Renal pelvis (tissue), 12 donors: Measurements from ENCODE around the gene INTS2. TPM values are rescaled to one million over a fixed set of nuclear protein-coding genes. Genes with fewer than 3 reads are reported as not detected.
"Not testable (repeated sequence)": the region's sequence is repeated elsewhere in the genome, so short reads cannot be mapped to it uniquely, and the experiment has no call there.

Experiments used
- DNase-seq: peaks from one replicate; pipeline ENCODE4 v3.0.0-alpha.2; 2013
- long read RNA-seq, 16 experiments: transcript quantifications; one replicate each; lab custom pipeline, GENCODE V29; 2026
- polyA plus RNA-seq, 3 donors: library from polyadenylated mRNA; unstranded; fragments of 120-200 nt; gene quantifications; one replicate each; pipeline ENCODE4 v1.2.1, GENCODE V29; 2013; ENCODE audit not compliant: insufficient read length in 3 of 3

Gene INTS2, protein sequence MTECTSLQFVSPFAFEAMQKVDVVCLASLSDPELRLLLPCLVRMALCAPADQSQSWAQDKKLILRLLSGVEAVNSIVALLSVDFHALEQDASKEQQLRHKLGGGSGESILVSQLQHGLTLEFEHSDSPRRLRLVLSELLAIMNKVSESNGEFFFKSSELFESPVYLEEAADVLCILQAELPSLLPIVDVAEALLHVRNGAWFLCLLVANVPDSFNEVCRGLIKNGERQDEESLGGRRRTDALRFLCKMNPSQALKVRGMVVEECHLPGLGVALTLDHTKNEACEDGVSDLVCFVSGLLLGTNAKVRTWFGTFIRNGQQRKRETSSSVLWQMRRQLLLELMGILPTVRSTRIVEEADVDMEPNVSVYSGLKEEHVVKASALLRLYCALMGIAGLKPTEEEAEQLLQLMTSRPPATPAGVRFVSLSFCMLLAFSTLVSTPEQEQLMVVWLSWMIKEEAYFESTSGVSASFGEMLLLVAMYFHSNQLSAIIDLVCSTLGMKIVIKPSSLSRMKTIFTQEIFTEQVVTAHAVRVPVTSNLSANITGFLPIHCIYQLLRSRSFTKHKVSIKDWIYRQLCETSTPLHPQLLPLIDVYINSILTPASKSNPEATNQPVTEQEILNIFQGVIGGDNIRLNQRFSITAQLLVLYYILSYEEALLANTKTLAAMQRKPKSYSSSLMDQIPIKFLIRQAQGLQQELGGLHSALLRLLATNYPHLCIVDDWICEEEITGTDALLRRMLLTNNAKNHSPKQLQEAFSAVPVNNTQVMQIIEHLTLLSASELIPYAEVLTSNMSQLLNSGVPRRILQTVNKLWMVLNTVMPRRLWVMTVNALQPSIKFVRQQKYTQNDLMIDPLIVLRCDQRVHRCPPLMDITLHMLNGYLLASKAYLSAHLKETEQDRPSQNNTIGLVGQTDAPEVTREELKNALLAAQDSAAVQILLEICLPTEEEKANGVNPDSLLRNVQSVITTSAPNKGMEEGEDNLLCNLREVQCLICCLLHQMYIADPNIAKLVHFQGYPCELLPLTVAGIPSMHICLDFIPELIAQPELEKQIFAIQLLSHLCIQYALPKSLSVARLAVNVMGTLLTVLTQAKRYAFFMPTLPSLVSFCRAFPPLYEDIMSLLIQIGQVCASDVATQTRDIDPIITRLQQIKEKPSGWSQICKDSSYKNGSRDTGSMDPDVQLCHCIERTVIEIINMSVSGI
- 10 to 100 TPM; 10.4 to 14.7 (median 13.7) TPM for polyA plus RNA-seq
- long read RNA-seq, donor 1, result 0 reads
- long read RNA-seq, donor 2, result 0 reads
- long read RNA-seq, donor 3, result 0 reads
- long read RNA-seq, donor 4, result 0 reads
- long read RNA-seq, donor 5, result 0 reads
- long read RNA-seq, donor 6, result 0 reads
- long read RNA-seq, donor 7, result 0 reads
- long read RNA-seq, donor 8, result 0 reads
- long read RNA-seq, donor 9, full-length matches to known transcripts, result 1 of 1 reads
- long read RNA-seq, donor 9, partial matches to known transcripts, result 0 of 1 reads
- long read RNA-seq, donor 9, other reads (novel, unspliced or antisense), result 0 of 1 reads
- long read RNA-seq, donor 10, result 0 reads
- long read RNA-seq, donor 11, full-length matches to known transcripts, result 1 of 1 reads
- long read RNA-seq, donor 11, partial matches to known transcripts, result 0 of 1 reads
- long read RNA-seq, donor 11, other reads (novel, unspliced or antisense), result 0 of 1 reads
- long read RNA-seq, donor 12, full-length matches to known transcripts, result 1 of 1 reads
- long read RNA-seq, donor 12, partial matches to known transcripts, result 0 of 1 reads
- long read RNA-seq, donor 12, other reads (novel, unspliced or antisense), result 0 of 1 reads
- long read RNA-seq, donor 13, full-length matches to known transcripts, result 1 of 1 reads
- long read RNA-seq, donor 13, partial matches to known transcripts, result 0 of 1 reads
- long read RNA-seq, donor 13, other reads (novel, unspliced or antisense), result 0 of 1 reads
- long read RNA-seq, donor 14, result 0 reads
- long read RNA-seq, donor 15, result 0 reads
- long read RNA-seq, donor 16, full-length matches to known transcripts, result 1 of 1 reads
- long read RNA-seq, donor 16, partial matches to known transcripts, result 0 of 1 reads
- long read RNA-seq, donor 16, other reads (novel, unspliced or antisense), result 0 of 1 reads

DNA sequence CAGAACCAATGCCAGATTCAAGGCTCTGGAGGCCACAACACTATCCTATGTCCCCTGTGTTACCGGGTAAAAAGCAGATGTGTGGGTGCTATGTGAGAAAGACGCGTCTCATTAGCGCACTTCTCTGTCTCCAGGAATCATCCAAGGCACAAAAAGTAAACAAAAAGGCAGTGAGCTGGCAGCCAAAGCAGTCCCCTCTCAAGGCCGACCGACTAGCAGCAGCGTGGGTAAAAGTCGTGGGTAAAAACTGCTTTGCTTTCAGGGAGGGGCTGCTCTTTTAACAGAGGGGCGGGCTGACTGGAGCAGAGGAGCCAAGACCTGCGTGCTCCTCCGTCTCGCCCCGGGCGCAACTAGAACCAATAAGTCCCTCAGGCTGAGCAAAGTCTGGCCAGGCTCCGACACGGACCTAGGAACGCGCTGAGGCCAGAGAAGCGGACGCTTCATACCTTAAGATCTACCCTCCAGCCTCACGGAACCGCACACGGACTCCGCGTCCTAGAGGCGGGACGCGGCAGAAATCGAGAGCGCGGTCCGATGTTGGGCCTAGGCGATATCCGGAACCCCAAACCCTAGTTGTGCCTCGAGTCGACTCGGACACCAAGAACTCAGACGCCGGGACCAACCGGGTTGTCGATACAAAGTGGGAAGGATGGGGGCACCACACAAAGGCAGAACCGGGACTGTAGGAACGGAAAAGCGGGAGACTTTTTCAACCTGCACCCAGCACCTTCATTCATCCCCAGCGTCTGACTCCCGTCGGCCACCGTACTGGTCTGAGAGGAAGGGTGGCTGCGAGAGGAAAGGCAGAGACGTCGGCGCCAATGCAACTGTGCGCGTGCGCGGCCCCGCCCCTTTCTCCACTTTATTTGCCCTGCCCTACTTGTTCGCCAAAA lies at the start of gene INTS2:
Gene INTS2, minus strand, starts transcription at position 775 of the 893 bp plus-strand sequence. CDS start 1,338 bp downstream, outside the sequence.
- peak; percentile 96 for DNase-seq

DNA sequence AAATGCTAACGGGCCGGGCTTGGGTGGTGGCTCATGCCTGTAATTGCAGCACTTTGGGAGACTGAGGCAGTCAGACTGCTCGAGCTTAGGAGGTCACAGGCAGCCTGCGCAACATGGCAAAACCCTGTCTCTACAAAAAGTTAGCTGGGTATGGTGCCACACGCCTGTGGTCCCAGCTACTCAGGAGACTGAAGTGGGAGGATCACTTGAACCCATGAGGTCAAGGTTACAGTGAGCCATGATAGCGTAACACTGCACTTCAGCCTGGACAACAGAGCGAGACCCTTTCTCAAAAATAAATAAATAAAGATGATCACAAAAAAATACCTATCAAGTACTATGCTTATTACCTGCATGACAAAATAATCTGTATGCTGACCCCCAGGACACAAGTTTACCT lies 46.3 kb upstream of the INTS2 start:
- no peak for DNase-seq

GRCh38 chr17:61972311-61972710 lies 44.5 kb upstream of the INTS2 start:
- no peak for DNase-seq

GRCh38 chr17:61970030-61970429 lies 42.2 kb upstream of the INTS2 start:
- DNase-seq, result no peak

DNA sequence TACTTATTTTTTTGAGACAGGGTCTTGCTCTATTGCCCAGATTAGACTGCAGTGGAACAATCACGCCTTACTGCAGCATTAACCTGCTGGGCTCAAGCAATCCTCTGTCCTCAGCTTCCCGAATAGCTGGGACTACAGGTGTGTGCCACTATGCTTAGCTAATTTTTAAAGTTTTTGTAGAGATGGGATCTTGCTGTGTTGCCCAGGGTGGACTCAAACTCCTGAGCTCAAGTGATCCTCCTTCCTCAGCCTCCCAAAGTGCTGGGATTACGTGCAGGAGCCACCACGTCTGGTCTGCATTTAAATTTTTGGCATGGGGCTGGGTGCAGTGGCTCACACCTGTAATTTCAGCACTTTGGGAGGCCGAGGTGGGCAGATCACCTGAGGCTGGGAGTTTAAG lies 41.0 kb upstream of the INTS2 start:
- no peak for DNase-seq

- DNase-seq, result no peak
These were observed 39.9 kb upstream of the INTS2 start for GRCh38 chr17:61967729-61968128.

DNA sequence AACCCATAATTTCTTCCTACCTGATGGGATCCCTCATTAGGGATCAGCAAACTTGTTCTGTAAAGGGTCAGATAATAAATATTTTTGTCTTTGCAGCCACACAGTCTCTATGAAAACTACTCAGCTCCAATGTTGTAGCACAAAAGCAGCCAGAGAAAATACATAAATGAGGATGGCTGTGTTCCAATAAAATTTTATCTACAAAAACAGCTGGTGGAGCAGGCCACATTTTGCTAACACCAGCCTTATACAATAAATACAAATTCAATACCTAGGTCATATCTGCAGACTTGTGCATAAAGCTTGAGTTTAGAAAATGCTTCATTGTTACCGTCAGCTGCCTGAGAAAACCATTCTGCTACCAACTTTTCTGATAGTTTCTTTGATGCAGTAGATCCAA lies 38.4 kb upstream of the INTS2 start:
- DNase-seq, result no peak

- no peak for DNase-seq
These were observed 27.8 kb upstream of the INTS2 start for GRCh38 chr17:61955619-61956018.

GRCh38 chr17:61947367-61948078 lies 19.7 kb upstream of the INTS2 start:
- no peak for DNase-seq

DNA sequence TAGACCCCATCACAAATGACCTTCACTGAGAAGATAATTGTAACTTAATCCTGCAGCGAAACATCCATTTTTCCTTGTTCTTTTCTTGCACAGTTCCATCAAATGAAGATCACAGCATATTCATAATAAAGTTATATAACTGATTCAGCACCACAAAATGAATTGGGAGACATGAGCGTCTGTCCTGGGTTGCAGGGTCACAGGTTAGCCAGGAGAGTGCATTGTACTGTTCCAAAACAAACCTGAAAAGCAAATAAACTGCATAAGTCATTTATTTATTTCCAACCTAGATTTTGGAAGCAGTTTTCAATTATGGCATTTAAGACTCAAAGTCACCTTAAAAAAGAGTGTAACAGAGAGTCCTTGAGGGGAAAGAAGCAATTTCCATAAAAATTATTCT lies 18.6 kb upstream of the INTS2 start:
- DNase-seq, result no peak

DNA sequence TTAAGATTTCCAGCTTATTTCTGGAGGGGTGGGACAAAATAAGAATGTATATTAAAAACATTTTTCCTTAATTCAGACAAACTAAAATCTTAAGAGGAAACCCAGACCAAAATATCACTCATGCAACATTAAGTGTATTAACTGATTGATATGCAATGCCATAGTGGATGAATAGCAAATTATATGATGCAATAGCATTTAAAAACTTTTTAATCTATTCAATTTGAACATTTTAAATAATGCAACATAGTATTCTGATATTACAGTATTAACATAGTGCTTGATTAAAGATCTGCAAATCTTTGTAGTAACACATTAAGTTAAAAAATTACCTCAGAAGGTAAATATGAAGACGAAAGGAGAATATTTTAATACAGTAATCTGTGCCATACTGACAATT lies 15.3 kb upstream of the INTS2 start:
- DNase-seq, result no peak

DNA sequence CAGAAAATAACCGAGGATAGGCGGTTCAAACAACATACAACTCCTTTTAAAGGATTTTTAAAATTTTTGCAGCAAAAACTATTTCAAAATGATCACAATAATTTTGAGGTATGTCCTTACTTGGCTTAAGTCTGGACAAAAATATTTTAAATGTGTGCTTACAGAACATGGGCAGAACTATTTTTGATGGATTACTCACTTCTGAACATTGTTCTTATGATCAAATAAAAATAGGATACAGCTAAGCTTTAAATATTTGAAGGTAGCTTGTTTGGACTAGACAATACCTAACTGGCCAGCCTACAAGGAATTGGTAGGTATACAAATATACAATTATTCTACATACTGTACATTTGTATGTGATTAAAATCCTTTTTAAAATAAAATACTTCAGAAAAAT lies 14.3 kb upstream of the INTS2 start:
- no peak for DNase-seq

GRCh38 chr17:61928101-61928436 lies 287 bp upstream of the INTS2 start:
- DNase-seq, result no peak

GRCh38 chr17:61926826-61927207 lies 965 bp downstream of the INTS2 start:
- DNase-seq, result peak; percentile 11

DNA sequence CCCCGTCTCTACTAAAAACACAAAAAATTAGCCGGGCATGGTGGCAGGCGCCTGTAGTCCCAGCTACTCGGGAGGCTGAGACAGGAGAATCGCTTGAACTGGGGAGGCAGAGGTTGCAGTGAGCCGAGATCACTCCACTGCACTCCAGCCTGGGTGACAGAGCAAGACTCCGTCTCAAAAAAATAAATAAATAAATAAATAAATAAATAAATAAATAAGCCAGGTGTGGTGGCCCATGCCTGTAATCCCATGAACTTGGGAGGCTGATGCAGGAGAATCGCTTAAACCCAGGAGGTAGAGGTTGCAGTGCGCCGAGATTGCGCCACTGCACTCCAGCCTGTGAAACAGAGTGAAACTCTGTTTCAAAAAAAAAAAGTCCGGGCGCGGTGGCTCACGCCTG lies 12.6 kb downstream of the INTS2 start:
- not testable (repeated sequence) for DNase-seq

GRCh38 chr17:61908292-61909037 lies 19.3 kb downstream of the INTS2 start:
- DNase-seq, result no peak

DNA sequence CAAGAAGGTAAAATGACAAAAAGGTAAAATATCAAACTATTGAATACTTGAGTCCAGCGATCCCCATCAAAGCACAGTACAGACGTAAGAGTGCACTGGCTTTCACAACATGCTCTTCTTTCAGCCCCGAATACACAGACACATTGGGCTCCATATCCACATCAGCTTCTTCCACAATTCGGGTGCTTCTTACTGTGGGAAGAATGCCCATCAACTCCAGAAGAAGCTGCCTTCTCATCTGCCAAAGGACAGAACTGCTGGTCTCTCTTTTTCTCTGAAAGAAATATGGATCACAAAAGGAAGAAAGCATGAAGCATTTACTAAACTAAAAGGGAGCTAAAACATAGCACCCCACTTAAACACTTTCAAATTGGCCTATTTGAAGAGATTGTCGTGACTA lies 20.4 kb downstream of the INTS2 start:
- DNase-seq, result no peak
